K562 (cell line): Measurements from ENCODE around the gene ELF2. TPM values are rescaled to one million over a fixed set of nuclear protein-coding genes. Genes with fewer than 3 reads are reported as not detected.

ENCODE experiments used
- ATAC-seq: fragments of 200-7000 bp; cut with Tn5 transposase; 3 replicates; pipeline ENCODE4 v1.9.1; 2020; ENCODE audit warnings: moderate library complexity
- BruUV-seq: library from RNA; stranded (reverse); fragments of 400-500 nt; replicated peaks from 2 replicates; lab custom pipeline; 2021; lab: Mats Ljungman, UMichigan
- CTCF ChIA-PET: fragments of 300-600 bp; formaldehyde crosslinking; extraction: SDS; loops from one replicate; lab custom pipeline; 2021; ENCODE audit warnings: low intra/inter-chr PET ratio; lab: Yijun Ruan, JAX
- POLR2A ChIA-PET: fragments of 300-600, 350-650 bp; sonication (Branson Sonifier 250); formaldehyde crosslinking; extraction: SDS; loops from one replicate; lab custom pipeline; 2021; ENCODE audit warnings: antibody characterized with exemption, inconsistent platforms; lab: Yijun Ruan, JAX
- DNase-seq, 4 experiments: peaks; one replicate each; pipeline versions ENCODE4 v3.0.0 to v3.0.0-alpha.2; 2011 to 2018; ENCODE audit warnings: low spot score in 3 of 4, mixed read lengths in 3 of 4; ENCODE audit errors: extremely low read depth in 1 of 4
- FAIRE-seq: peaks from 2 replicates; lab custom pipeline; 2011; peaks lifted over from hg19 to GRCh38; lab: Jason Lieb, UNC
- H2AFZ ChIP-seq: 2 replicates; pipeline ENCODE4 v1.6.0; 2011; ENCODE audit warnings: low read depth, low read length, control low read depth, inconsistent platforms
- H3K27ac ChIP-seq: fragments of 200-600 bp; 3 replicates; pipeline ENCODE4 v1.8.0; 2011; ENCODE audit warnings: low read depth, mild to moderate bottlenecking, control low read depth, inconsistent platforms, low read length, moderate library complexity, mixed read lengths; ENCODE audit errors: extremely low read depth
- H3K27me3 ChIP-seq, 2 experiments: fragments of 300-600 bp in 1 of 2; 2 replicates in 1 of 2; 3 replicates in 1 of 2; pipeline versions ENCODE4 v1.6.0 to v1.8.0; 2011; ENCODE audit warnings: inconsistent platforms in 2 of 2, low read length in 2 of 2, mild to moderate bottlenecking in 1 of 2, mixed read lengths in 1 of 2, moderate library complexity in 1 of 2; ENCODE audit not compliant: control insufficient read depth in 2 of 2, insufficient read depth in 2 of 2
- H3K36me3 ChIP-seq: fragments of 300-600 bp; 3 replicates; pipeline ENCODE4 v1.8.0; 2011; ENCODE audit warnings: mild to moderate bottlenecking, low read length, inconsistent platforms; ENCODE audit not compliant: control insufficient read depth, insufficient read depth
- H3K4me1 ChIP-seq, 2 experiments: fragments of 200-600 bp in 1 of 2; replicated peaks in 1 of 2; 2 replicates in 1 of 2; 3 replicates in 1 of 2; pipeline versions ENCODE4 v1.5.1 to v1.8.0; 2011; ENCODE audit warnings: inconsistent platforms in 2 of 2, low read length in 2 of 2, mild to moderate bottlenecking in 1 of 2, mixed read lengths in 1 of 2, moderate library complexity in 1 of 2; ENCODE audit not compliant: control insufficient read depth in 2 of 2, insufficient read depth in 2 of 2
- H3K4me2 ChIP-seq: 2 replicates; pipeline ENCODE4 v1.6.1; 2011; ENCODE audit warnings: low read length, control low read depth, inconsistent platforms, mixed read lengths; ENCODE audit not compliant: insufficient read depth
- H3K4me3 ChIP-seq: fragments of 200-600 bp; sonication (generic), shearing (Covaris generic); 2 replicates; pipeline ENCODE4 v1.5.1; 2016; ENCODE audit warnings: control low read depth, inconsistent platforms
- H3K79me2 ChIP-seq: fragments of 200-600 bp; 3 replicates; pipeline ENCODE4 v1.8.0; 2011; ENCODE audit warnings: low read length, inconsistent platforms; ENCODE audit not compliant: control insufficient read depth, insufficient read depth
- H3K9ac ChIP-seq, 2 experiments: 2 replicates each; pipeline versions ENCODE4 v1.6.0 to v1.6.1; 2011; ENCODE audit warnings: low read depth in 2 of 2, low read length in 2 of 2, control low read depth in 1 of 2, inconsistent platforms in 1 of 2, mild to moderate bottlenecking in 1 of 2, mixed read lengths in 1 of 2; ENCODE audit not compliant: insufficient read depth in 1 of 2
- H3K9me1 ChIP-seq: one replicate; pipeline ENCODE4 v1.6.0; 2011; ENCODE audit warnings: inconsistent platforms, mild to moderate bottlenecking, low read length, moderate library complexity; ENCODE audit not compliant: control insufficient read depth, insufficient read depth
- H3K9me3 ChIP-seq: replicated peaks from 2 replicates; pipeline ENCODE4 v1.5.1; 2011; ENCODE audit warnings: low read depth, low read length, inconsistent platforms; ENCODE audit not compliant: control insufficient read depth, insufficient read depth
- H4K20me1 ChIP-seq: replicated peaks from 2 replicates; pipeline ENCODE4 v1.6.1; 2011; ENCODE audit warnings: low read length, inconsistent platforms, mixed read lengths; ENCODE audit not compliant: control insufficient read depth, insufficient read depth
- CBFA2T2 ChIP-seq: fragments of 450-650 bp; conservative IDR thresholded peaks from 2 replicates; pipeline ENCODE4 v1.6.1; 2017; ENCODE audit warnings: mild to moderate bottlenecking
- E2F6 ChIP-seq, 2 experiments: IDR thresholded peaks; 2 replicates each; pipeline ENCODE4 v1.6.1; 2011; ENCODE audit warnings: borderline replicate concordance in 1 of 2, control low read depth in 1 of 2, low read depth in 1 of 2, low read length in 1 of 2, mild to moderate bottlenecking in 1 of 2, mixed read lengths in 1 of 2, moderate library complexity in 1 of 2; ENCODE audit not compliant: insufficient read depth in 1 of 2, insufficient read length in 1 of 2, poor library complexity in 1 of 2, severe bottlenecking in 1 of 2; ENCODE audit errors: extremely low read depth in 1 of 2
- ETS1 ChIP-seq: conservative IDR thresholded peaks from 2 replicates; pipeline ENCODE4 v1.6.1; 2011; ENCODE audit warnings: low read depth, mild to moderate bottlenecking, low read length; ENCODE audit not compliant: control insufficient read depth
- ETV6 ChIP-seq, 3 experiments: fragments of 150-350 bp in 1 of 3; sonication (generic) in 1 of 3; formaldehyde crosslinking in 1 of 3; IDR thresholded peaks; 2 replicates each; pipeline versions ENCODE4 v1.6.1 to v1.8.0; 2014 to 2022; ENCODE audit warnings: borderline replicate concordance in 2 of 3, low read depth in 2 of 3, antibody characterized with exemption in 1 of 3, low read length in 1 of 3, mild to moderate bottlenecking in 1 of 3, missing genetic modification reagents in 1 of 3
- SPI1 ChIP-seq: IDR thresholded peaks from 2 replicates; pipeline ENCODE4 v1.6.1; 2011; ENCODE audit warnings: low read depth, low read length, control low read depth, borderline replicate concordance
- TCF7 ChIP-seq: sonication (generic); IDR thresholded peaks from 2 replicates; pipeline ENCODE4 v1.6.1; 2016; ENCODE audit warnings: antibody characterized with exemption, borderline replicate concordance
- ZNF212 ChIP-seq: fragments of 450-650 bp; formaldehyde crosslinking; IDR thresholded peaks from 2 replicates; pipeline ENCODE4 v1.4.0; 2020; ENCODE audit warnings: mild to moderate bottlenecking
- ZNF75A ChIP-seq: fragments of 450-650 bp; formaldehyde crosslinking; IDR thresholded peaks from 2 replicates; pipeline ENCODE4 v1.4.0; 2020; ENCODE audit warnings: mild to moderate bottlenecking
- WGBS: fragments of 100-300 bp; shearing (Covaris generic); methylation state at CpG from one replicate; pipeline ENCODE4 v1.1.6; 2016; ENCODE audit warnings: low coverage, mixed read lengths; ENCODE audit not compliant: insufficient coverage; ENCODE audit errors: missing lambda C conversion rate; 5-methylcytosine and 5-hydroxymethylcytosine counted together
- in situ Hi-C: fragments of 300-500 bp; cut with MboI; formaldehyde crosslinking; loops from 4 replicates; pipeline ENCODE4 v1.15.0; 2018; ENCODE audit warnings: inconsistent platforms, mixed read lengths
- intact Hi-C: fragments of 100-400 bp; cut with micrococcal nuclease; formaldehyde crosslinking; loops from 2 replicates; pipeline ENCODE4 v1.14.2; 2022
- polyA plus RNA-seq, 8 experiments: library from polyadenylated mRNA; depleted of rRNA in 4 of 8; stranded (reverse) in 5 of 8; unstranded in 3 of 8; fragments of >200 nt; fragmentation: Nextera tagmentation in 2 of 8; fragmentation: Illumina TruSeq in 1 of 8; extraction: Ambion mirVana in 2 of 8; extraction: Trizol in 1 of 8; gene quantifications; 2 replicates each; pipeline versions ENCODE4 v1.2.1 to v1.2.3, GENCODE V29; 2011 to 2014; ENCODE audit warnings: inconsistent platforms in 1 of 8, missing spikeins in 1 of 8
- total RNA-seq, 7 experiments: library from RNA; depleted of rRNA in 6 of 7; stranded (reverse); fragments of >200 nt in 6 of 7; fragmentation: Illumina TruSeq in 2 of 7; extraction: Trizol in 2 of 7; gene quantifications; 2 replicates each; pipeline versions ENCODE4 v1.2.1 to v1.2.3, GENCODE V29; 2011 to 2021; ENCODE audit warnings: low replicate concordance in 1 of 7

ELF2 gene
- total and polyA plus RNA-seq, 9 of the 15 experiments (the other 6 are each of a cell fraction or from before 2014, with no cell fraction given), result 9.4 to 58.7 (median 41.6) TPM

GRCh38 chr4:139129206-139129605, 47.8 kb downstream of the ELF2 start:
- CTCF ChIA-PET, result no interaction called here
- Histone ChIP-seq H3K27me3 (no peaks in the 10 kb centered on the region), H3K9me1 (no peaks in the 10 kb centered on the region), H3K79me2 (no peaks in the 10 kb centered on the region; the same call in 2 of the 3 replicates), H3K27ac (no peak overlapping the region), H3K4me2 (no peak overlapping the region), H3K36me3 (peaks cover 6% of the 10 kb centered on the region), H3K4me1 (no peaks in the 10 kb centered on the region), H3K9me3 (no peaks in the 10 kb centered on the region), H3K4me3 (no peak overlapping the region), H2AFZ (no peak overlapping the region), H3K9ac (no peak overlapping the region), H4K20me1 (no peaks in the 10 kb centered on the region)
- DNase-seq, result no peak
- intact Hi-C loops, result no loop called here
- no peak for FAIRE-seq
- in situ Hi-C loops, result no loop called here
- BruUV-seq, result no TSS peak
- ATAC-seq, result no peak
- WGBS, result 97% methylated on average over 3 of the region's 3 CpGs
- POLR2A ChIA-PET, result interaction anchor here (0.7 kb wide), 1 partner anchor 47 kb away, joined by 3 read pairs; no protein-coding TSS in a partner anchor
- TF ChIP-seq ZNF212 (no peak), SPI1 (no peak), ETS1 (no peak), TCF7 (no peak)

GRCh38 chr4:139126898-139127297, 50.1 kb downstream of the ELF2 start:
- in situ Hi-C loops, result no loop called here
- no peaks in the 10 kb centered on the region for H3K9me3 ChIP-seq
- TF ChIP-seq ZNF75A (no peak), CBFA2T2 (peak; percentile 22; the same call in 1 of the 2 replicates), E2F6 (IDR thresholded peaks at IDR 0.05; ENCODE audit: borderline replicate concordance in 1 of 2, extremely low read depth in 1 of 2, insufficient read depth in 1 of 2, insufficient read length in 1 of 2, low read depth in 1 of 2, low read length in 1 of 2, poor library complexity in 1 of 2, severe bottlenecking in 1 of 2) (no peak), ETV6 (IDR thresholded peaks at IDR 0.05; ENCODE audit: borderline replicate concordance in 1 of 2, low read depth in 2 of 2, low read length in 1 of 2) (no peak), ETV6 (CRISPR knock-in tag; IDR thresholded peaks at IDR 0.05; ENCODE audit: borderline replicate concordance) (no peak)
- TF ChIP-seq, all 486 proteins: peak for 1
- no peaks in the 10 kb centered on the region for H3K4me1 ChIP-seq
- H3K36me3 ChIP-seq, result peaks cover 16% of the 10 kb centered on the region
- H3K4me3 ChIP-seq, result no peak overlapping the region
- ChIA-PET POLR2A (interaction anchor here (1.1 kb wide), 1 partner anchor 13 kb away, joined by 3 read pairs; no protein-coding TSS in a partner anchor), CTCF (no interaction called here)
- no peak overlapping the region for H3K9ac ChIP-seq
- no peak overlapping the region for H3K27ac ChIP-seq
- ATAC-seq, result no peak; the same call in 1 of the 3 replicates
- H3K79me2 ChIP-seq, result no peaks in the 10 kb centered on the region; the same call in 2 of the 3 replicates
- no peak overlapping the region for H2AFZ ChIP-seq
- no TSS peak for BruUV-seq
- H3K9me1 ChIP-seq, result no peaks in the 10 kb centered on the region
- no peaks in the 10 kb centered on the region for H4K20me1 ChIP-seq
- H3K4me2 ChIP-seq, result no peak overlapping the region
- 31% methylated on average over 3 of the region's 3 CpGs for WGBS
- H3K27me3 ChIP-seq, result no peaks in the 10 kb centered on the region
- no peak for FAIRE-seq
- intact Hi-C loops, result no loop called here
- no peak for DNase-seq
